ENCODE results near the gene ACO2.
A peak's percentile ranks its signal among the peaks of the same experiment; 100 is the strongest.

Gene ACO2

DNA sequence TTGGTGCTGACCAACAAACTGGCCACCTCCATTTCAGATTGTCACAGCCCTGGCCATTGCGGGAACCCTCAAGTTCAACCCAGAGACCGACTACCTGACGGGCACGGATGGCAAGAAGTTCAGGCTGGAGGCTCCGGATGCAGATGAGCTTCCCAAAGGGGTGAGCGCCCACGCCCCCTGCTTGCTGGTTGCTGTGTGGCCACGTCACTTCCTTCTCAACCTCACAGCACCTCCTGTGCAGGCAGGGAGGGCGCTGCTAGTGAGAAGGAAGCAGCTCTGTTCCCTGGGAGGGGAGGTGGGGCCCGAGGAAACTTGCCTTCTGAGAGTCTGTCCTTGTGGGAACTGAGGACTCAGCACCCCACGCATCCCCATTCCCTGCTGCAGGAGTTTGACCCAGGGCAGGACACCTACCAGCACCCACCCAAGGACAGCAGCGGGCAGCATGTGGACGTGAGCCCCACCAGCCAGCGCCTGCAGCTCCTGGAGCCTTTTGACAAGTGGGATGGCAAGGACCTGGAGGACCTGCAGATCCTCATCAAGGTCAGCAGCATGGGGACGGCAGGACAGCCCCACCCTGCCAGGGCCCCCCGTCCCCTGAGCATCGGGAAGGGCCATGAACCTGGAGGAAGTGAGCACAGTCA is 56.0 kb downstream of the ACO2 start:
- DNase-seq = peak; percentile 38

DNA sequence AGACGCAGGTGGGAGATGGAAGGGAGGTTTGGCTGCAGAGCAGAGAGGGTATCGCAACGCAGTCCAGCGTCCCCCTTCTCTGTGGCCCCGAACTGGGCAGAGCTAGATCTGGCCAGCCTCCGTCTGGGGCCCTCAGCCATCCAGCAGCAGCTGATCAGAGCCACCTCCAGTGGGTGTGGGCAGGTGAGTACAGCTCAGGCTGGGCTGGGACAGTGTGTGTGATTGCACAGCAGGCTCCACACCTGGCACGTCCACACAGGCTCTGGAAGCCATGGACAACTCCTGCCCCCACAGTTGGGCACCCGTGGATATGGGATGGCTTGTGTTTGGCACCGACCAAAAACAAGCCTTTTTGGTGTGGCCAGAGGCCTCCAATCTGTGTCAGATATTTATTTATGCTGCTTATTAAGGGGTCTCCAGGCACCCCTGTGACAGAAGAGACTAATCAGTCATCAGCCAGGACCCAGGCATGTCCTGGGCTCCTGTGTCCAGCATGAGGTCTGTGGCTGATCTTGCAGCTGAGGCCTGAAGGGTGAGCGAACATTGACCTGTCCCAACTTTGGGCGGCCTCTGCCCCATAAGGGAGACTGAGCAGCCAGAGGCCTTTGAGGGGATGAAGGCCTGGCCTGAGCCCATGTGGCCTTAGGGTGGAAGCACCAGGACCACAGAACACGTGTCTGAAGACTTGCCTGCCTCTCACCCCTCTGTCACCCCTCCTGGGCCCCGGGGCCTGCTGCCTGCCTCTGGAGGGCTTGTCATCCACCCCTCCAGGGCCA is 56.7 kb downstream of the ACO2 start:
- no peak for DNase-seq

DNA sequence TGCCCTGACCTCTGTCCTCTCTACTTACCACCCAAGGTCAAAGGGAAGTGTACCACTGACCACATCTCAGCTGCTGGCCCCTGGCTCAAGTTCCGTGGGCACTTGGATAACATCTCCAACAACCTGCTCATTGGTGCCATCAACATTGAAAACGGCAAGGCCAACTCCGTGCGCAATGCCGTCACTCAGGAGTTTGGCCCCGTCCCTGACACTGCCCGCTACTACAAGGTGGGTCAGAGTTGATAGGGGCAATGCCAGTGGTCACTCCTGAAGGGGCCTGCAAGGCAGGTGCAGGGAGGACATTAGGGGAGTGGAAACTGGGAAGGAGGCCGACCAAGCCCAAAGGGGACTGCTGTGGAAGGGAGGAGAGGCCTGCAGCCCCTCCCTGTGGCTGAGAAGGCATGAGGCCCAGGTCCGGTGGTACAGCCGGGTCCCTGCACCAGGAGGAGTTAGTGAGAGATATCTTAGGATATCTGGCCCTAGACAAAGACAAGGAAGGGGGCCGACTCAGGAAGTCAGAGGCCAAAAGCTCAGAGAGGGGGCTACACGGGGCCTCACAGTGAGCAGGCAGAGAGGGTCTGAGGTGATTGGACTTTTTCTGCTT is 57.4 kb downstream of the ACO2 start:
- no peak for DNase-seq

DNA sequence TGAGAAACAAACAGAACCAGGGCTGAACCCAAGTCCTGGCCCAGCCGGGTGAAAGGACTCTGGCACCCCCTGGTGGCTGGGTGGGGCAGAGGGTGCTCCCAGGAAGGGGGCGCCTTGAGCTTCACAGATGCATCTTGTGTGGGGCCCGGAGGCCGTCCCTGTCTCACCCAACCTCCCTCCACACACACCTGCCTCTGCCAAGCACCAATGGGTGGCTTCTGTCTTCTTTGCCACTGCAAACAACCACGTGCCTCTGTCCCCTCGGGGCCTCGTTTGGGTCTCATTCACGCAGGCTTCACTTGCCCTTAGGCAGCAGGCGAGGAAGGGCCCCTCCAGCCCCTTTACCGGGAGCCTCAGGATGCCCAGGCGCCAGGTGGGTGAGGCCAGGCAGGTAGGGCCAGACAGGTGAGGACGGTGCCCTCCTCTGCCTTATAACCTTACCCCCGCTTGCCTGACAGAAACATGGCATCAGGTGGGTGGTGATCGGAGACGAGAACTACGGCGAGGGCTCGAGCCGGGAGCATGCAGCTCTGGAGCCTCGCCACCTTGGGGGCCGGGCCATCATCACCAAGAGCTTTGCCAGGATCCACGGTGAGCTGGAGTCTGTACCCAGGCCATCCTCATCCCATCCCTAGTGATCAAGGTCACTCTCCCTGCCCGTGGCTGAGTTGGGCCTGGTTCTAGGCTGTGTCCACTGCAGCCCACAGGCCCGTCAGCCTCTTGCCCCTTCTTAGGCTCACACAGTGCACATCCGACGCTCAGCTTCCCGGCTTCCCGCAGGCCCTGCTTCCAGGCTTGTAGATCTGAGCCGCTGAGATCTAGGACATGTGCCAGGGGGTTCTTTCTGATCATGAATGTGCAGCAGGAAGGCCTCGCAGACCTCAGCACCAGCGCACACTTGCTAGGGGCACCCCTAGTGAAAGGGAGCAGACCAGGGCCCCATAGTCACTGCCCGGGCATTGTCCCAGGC is 58.2 kb downstream of the ACO2 start:
- peak; percentile 56 for DNase-seq

DNA sequence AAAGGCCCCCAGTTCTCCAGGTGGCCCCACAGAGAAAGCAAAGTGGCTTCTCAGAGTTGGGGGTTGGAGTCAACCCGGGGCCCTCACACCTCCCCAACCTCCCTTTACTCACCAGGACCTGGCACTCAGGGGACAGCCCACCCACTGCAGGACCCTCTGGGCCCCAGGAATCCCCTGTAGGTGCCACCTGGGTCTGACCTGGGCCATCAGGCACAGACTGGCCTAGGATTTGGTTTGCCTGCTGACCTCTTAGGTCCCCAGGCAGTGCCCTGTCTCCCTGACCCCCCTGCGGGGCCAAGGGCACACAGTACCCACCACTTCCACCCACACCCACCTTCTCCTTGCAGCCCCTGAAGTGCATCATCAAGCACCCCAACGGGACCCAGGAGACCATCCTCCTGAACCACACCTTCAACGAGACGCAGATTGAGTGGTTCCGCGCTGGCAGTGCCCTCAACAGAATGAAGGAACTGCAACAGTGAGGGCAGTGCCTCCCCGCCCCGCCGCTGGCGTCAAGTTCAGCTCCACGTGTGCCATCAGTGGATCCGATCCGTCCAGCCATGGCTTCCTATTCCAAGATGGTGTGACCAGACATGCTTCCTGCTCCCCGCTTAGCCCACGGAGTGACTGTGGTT is 59.3 kb downstream of the ACO2 start:
- DNase-seq = no peak

DNA sequence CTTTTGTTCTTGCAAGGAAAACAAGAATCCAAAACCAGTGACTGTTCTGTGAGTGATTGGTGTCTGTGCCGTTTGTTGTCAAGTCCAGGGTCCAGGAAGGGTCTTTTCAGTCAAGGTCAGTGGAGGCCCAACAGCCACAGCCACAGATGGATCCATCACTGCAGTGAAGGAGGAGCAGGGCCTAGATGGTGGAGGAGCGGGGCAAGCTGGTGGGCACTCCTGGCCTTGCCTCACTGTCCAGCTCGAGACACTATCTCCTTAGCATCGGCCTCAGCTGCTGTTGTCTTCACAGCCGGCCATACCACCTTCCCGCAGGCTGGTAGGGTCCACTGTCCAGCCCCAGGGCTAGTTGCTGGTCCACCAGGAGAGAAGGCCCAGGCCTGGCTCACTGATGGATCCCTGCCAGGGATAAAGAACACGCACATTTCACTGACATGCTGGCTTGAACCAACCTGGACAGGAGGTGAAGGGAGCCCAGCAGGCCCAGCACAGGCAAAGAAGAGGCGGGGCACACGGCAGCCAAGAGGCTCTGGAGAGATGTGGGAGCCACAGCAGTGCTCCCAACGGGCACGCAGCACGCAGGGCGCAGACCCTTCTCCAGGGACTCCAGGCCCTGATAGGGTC is 60.1 kb downstream of the ACO2 start:
- no peak for DNase-seq

DNA sequence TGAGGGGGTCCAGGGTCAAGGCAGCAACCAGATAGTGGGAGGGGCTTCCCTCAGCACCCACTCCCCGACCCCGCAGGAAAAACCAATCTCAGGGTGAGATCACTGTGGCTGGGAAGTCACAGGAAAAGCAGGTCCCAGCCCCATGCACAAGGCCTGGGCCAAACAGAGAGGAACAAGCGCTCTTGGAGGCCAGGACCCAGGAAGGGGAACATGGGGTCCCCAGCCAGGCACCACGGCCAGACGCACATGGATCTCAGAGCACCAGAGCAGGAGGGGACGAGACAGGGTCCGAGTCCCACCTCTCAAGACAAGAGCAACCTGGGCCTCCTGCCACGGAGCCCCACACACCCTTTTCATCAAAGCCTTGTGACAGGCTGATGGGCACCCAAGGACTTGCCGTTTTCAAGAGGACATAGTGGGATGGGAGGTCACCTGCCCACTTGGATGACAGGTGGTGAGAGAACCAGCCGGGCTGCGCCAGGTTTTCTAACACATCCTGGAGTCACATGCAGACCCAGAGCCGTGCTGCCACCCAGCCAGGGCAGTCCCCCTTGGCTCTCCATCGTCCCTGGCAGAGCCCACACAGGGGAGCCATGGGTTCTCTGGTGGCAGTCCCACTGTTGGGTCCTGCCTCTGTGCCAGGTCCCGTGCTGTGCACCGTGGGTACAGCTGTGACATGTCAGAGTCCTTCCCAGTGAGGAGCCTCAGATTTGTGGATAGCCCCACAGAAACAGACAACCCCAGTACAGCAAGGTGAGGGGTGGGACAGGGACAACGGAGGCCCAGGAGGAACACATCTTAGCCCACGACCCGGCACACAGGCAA is 62.2 kb downstream of the ACO2 start:
- DNase-seq = no peak

DNA sequence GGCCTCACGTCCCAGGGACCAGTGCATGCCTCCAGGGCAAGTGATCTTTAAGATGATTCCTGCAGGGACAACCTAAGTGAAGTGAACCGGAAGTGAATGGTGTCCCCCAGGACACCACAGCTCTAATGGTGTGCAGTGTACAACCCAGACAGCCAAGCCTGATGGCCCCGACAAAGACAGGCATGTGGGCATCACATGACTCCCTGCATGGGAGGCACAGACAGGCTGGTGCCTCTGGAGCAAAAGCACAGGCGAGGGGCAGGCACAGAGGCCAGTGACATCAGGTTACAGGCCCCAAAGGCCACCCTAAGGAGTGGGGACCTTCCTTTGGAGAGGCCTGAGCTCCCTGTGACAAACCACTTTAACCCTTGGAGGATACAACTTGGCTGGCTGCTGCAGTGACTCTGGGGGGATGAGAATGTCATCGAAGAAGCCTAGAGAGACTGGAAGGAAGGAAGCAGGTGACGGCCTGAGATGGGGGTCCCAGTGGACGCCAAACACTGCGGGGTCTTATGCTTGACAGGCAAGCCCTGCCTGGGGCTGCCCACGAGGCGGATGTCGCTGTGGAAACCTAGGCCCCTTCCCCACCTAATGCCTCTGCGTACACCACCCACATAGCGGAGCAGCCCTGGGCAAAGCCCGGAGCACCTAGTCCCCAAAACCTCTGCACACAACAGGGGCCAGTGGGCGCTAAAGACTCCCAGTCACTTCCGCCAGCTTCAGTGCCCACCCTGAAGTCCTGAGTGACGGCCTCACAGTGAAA is 63.0 kb downstream of the ACO2 start:
- DNase-seq = no peak

DNA sequence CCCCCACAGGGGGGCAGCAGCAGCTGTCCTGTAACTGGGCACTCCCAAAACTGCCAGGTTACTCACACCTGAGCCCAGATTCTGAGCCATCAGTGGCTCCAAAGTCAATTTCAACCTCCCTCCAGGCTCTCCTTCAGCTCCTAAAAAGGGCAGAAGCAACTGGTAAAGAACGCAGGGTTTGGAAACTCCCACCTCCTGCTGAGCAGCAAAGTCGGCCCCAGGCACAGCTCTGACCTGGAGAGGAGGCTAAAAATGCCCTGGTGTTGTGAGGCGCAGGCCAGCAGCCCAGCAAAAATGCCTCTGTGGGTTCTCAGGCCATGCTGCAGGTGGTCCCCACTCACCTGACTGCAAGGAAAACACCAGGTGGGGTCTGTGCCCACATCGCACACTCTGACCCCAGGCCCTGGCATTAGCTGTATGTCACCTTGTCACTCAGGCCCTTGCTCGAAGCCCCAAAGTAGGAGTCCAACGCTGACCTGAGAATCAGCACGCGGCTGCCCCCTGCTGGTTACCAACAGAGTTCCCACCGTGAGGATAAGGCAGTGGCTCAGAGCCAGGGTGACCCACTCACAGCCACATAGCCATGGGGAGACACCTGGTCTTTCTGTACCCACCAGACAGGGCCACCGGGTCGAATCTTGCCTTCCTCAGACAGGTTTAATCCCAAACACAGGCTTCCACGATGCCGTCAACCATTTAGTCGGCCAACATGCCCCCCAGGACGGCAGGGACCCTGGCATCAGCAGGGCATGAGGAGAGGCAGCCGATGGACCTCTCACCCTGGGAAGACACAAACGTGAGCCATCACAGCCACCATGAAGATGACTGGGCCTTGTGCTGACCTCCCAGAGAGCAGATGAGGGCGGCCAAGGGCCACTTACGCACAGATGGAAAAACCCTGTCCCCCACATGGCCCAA is 64.2 kb downstream of the ACO2 start:
- DNase-seq = peak; percentile 78

DNA sequence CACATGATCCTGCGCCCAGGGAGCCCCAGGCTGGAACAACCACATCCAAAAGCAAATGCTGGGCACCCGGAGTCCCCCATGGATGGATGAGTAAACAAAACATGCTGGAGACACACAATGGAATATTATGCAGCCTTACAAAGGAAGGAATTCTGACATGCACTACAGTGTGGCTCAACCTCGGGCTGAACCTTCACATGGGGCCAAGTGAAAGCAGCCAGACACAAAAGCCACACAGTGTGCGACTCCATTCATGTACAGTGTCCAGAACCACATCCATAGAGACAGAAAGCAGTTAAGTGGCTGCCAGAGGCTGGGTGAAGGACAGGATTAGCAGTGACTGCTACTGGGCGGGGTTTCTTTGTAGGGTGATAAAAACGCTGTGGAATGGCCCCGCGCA is 65.3 kb downstream of the ACO2 start:
- peak; percentile 32 for DNase-seq

DNA sequence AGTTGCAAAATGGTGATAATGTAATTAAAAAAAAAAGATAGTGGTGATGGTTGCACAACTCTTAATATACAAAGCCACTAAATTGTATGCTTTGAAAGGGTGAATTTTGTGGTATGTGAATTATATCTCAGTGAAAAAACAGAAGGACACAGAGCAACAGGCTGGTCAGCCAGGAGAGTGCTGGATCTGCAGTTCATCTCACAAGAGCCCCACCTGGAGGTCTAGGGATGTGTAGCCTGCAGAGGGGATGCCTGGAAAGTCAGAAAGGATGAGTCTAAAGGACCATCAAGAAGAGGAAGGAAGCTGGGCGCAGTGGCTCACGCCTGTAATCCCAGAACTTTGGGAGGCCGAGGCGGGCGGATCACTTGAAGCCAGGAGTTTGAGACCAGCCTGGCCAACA is 66.3 kb downstream of the ACO2 start:
- DNase-seq = no peak

DNA sequence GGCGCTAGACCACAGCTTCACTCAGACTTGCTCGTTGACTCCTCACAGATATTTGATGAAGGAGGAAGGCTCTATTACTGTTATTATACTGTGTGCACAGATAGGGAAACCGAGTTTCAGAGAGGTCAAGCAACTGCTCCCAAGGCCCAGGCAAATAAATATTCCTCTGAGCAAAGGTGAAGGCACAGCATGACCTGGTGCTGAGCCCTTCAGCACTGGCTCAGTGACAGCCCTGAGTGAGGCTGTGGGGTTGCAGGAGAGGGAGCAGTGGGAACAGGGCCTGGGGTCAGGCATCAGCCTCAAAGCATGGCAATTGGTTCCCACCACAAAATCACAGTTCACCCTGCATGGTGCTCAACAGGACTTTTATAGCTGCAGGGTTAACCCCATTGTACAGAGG is 68.3 kb downstream of the ACO2 start:
- no peak for DNase-seq

DNA sequence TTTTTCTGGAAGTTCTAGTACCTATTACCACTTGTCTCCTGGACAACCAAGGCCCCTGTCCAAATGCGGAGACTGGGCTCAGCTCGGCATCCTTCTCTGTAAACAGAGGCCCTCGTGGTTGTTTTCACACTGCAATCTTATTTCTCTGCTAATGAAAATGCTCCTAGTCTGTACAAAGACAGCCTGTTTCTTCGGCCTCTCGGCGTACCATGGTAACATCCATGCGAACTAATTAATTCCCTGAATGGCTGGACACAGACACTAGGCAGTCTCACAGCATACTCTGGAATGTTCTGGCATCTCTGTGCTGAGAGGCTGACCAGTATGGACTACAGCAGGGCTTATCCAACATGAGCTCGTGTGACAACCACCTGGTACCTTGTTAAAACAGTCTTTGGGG is 69.7 kb downstream of the ACO2 start:
- no peak for DNase-seq

DNA sequence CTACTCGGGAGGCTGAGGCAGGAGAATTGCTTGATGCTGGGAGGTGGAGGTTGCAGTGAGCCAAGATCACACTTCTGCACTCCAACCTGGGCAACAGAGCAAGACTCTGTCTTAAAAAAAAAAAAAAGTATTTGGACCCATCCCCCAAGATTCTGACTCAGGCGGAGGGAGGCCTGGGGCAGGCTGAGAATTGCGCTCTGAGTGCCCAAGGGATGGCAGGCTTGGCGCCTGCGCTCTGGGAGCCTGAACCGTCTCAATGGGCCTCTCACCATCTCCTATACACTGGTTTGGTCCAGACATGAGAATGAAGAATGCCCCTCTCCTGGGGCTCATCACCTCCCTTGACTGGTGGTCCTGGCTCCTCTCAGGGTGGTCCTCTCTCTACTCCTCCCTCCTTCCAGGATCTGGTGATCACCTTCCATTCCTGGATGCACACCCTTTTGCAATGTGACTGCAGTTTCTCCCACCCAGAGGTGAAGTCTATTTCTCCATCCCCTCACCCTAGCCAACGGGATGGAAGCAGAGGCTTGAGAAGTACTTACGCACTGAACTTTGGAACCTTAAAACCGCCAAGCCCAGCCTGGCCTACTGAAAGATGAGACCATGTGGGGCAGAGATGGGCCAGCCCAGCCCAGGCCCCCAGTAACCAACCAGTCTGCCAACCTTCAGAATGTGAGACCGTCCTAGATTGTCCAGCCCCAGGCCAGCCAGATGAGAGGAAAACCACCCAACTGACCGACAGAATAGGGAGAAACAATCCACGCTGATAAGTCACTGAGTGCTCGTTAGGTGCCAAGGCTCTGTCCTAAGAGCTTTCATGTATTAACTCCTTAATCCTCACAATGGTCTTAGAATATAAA is 70.5 kb downstream of the ACO2 start:
- DNase-seq = no peak

DNA sequence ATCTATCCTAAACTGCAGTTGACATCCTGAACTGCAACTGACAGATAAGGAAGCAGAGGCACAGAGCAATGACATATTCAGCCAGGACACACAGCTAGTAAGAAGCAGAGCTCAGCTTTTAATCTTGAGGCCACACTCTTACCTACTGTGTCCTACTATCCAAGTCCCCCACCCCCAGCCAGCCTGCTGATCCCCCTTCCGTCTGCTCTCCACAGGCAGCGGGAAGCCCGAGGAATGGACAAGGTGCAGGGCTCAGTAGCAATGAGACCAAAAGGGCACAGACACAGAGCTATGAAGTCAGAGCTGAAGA is 71.0 kb downstream of the ACO2 start:
- peak; percentile 94 for DNase-seq

DNA sequence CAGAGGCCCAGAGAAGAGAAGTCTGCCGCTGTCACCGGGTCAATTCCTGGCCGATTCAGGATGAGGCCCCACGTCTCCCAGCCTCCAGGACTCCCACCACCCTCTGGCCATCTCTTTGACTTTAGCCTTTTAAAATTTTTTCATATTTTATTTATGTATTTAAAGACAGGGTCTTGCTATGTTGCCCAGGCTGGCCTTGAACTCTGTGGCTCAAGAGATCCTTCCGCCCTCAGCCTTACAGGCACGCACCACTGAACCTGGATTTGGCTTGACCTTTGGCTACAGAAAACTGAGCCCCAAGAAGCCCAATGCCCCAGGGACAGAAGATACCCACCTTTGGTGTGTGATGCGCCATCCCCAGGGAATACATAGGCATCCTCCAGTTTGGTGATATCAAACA is 71.4 kb downstream of the ACO2 start:
- DNase-seq = no peak

DNA sequence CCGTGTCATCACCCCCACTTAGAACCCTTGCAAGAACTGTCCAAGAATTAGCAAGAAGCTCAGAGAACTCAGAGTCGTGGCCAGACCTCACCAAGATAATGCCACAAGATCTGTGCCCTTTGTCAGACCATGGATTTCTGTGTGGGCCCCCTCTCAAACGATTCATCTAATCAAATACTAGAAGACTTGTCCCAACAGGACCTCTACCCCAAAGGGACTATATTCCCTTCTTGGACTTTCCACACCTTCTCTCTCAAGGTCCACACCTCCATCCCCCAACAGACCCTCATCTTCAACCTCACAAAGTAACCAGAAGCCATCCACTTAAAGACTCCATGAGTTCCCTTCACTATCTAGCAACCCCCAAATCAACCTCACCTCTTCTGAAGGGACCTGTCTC is 72.6 kb downstream of the ACO2 start:
- DNase-seq = no peak

DNA sequence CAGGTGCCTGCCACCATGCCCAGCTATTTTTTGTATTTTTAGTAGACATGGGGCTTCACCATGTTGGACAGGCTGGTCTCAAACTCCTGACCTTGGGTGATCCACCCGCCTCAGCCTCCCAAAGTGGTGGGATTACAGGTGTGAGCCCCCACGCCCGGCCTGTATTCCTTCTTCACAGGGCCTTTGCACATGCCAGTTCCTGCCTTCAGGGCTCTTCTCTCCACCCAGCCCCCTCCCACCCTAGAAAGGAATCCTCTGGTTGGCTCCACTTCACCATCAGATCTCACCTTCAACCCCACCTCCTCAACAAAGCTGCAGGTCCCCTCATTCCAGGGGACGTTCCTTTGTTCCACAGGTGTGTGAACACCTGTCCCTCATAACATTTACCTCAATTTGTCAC is 73.3 kb downstream of the ACO2 start:
- no peak for DNase-seq

Data from hematopoietic multipotent progenitor cell treated with erythropoietin and hydrocortisone succinate and interleukin-3 and kit ligand, for 8 days (in vitro differentiated cells).